Hepatocyte (in vitro differentiated cells): ENCODE data around the gene CREBBP. TPM values are rescaled to one million over a fixed set of nuclear protein-coding genes. Genes with fewer than 3 reads are reported as not detected.
"Not testable (repeated sequence)": the region's sequence is repeated elsewhere in the genome, so short reads cannot be mapped to it uniquely, and the experiment has no call there.

ENCODE experiments used
- DNase-seq: peaks from one replicate; pipeline ENCODE4 v3.0.0-alpha.2; 2016; ENCODE audit warnings: low spot score
- H2AFZ ChIP-seq: fragments of 200-600 bp; sonication (generic); 2 replicates; pipeline ENCODE4 v1.6.0; 2016; ENCODE audit warnings: antibody characterized with exemption, mild to moderate bottlenecking
- H3K27ac ChIP-seq: fragments of 200-600 bp; sonication (generic); 2 replicates; pipeline ENCODE4 v1.5.1; 2016; ENCODE audit warnings: mild to moderate bottlenecking
- H3K27me3 ChIP-seq: fragments of 200-600 bp; sonication (generic); 2 replicates; pipeline ENCODE4 v1.6.1; 2016
- H3K36me3 ChIP-seq: fragments of 200-600 bp; sonication (generic); replicated peaks from 2 replicates; pipeline ENCODE4 v1.5.1; 2016; ENCODE audit warnings: low read depth; ENCODE audit not compliant: insufficient read depth
- H3K4me1 ChIP-seq: fragments of 200-600 bp; sonication (generic); 2 replicates; pipeline ENCODE4 v1.5.1; 2016; ENCODE audit warnings: mild to moderate bottlenecking, moderate library complexity; ENCODE audit not compliant: insufficient read depth
- H3K4me2 ChIP-seq: fragments of 200-600 bp; sonication (generic); 2 replicates; pipeline ENCODE4 v1.6.0; 2016
- H3K4me3 ChIP-seq: fragments of 200-600 bp; sonication (generic); 2 replicates; pipeline ENCODE4 v1.5.1; 2016; ENCODE audit warnings: mild to moderate bottlenecking
- H3K79me2 ChIP-seq: fragments of 200-600 bp; sonication (generic); 2 replicates; pipeline ENCODE4 v1.6.0; 2017; ENCODE audit warnings: mild to moderate bottlenecking
- H3K9me2 ChIP-seq: fragments of 200-600 bp; sonication (generic); replicated peaks from 2 replicates; pipeline ENCODE4 v1.6.0; 2017; ENCODE audit warnings: mild to moderate bottlenecking; ENCODE audit not compliant: insufficient read depth
- H3K9me3 ChIP-seq: fragments of 200-600 bp; sonication (generic); 2 replicates; pipeline ENCODE4 v1.5.1; 2016; ENCODE audit warnings: low read depth, mild to moderate bottlenecking
- H4K20me1 ChIP-seq: fragments of 200-600 bp; sonication (generic); 2 replicates; pipeline ENCODE4 v1.6.0; 2016; ENCODE audit warnings: mild to moderate bottlenecking; ENCODE audit not compliant: insufficient read depth, poor library complexity, severe bottlenecking
- CTCF ChIP-seq: fragments of 200-600 bp; sonication (generic); IDR thresholded peaks from 2 replicates; pipeline ENCODE4 v1.5.1; 2016; ENCODE audit warnings: antibody characterized with exemption, mild to moderate bottlenecking; ENCODE audit not compliant: poor library complexity
- EZH2 ChIP-seq: fragments of 200-600 bp; sonication (generic); IDR thresholded peaks from 2 replicates; pipeline ENCODE4 v1.6.1; 2016; ENCODE audit warnings: antibody characterized with exemption, mild to moderate bottlenecking, borderline replicate concordance
- EZH2phosphoT487 ChIP-seq: fragments of 200-600 bp; sonication (generic); IDR thresholded peaks from one replicate; pipeline ENCODE4 v1.6.1; 2018; ENCODE audit warnings: antibody characterized with exemption, mild to moderate bottlenecking, low read depth, moderate library complexity; ENCODE audit not compliant: unreplicated experiment, severe bottlenecking
- WGBS: methylation state at CpG from one replicate; pipeline ENCODE4 v1.1.6; 2016; ENCODE audit warnings: low lambda C conversion rate; ENCODE audit errors: missing lambda C conversion rate; 5-methylcytosine and 5-hydroxymethylcytosine counted together
- polyA plus RNA-seq: library from polyadenylated mRNA; unstranded; fragments of >200 nt; fragmentation: Nextera tagmentation; extraction: Ambion mirVana; gene quantifications from 2 replicates; pipeline ENCODE4 v1.2.1, GENCODE V29; 2016
- total RNA-seq: library from RNA; depleted of rRNA; stranded (reverse); fragments of >200 nt; gene quantifications from 2 replicates; pipeline ENCODE4 v1.2.3, GENCODE V29; 2014

CREBBP gene
- total and polyA plus RNA-seq, 2 experiments from 2014 or later: 18.9 to 31.5 TPM

GRCh38 chr16:3890091-3890490 is 9.6 kb upstream of the CREBBP start:
- Histone ChIP-seq H3K4me2 (no peak overlapping the region), H3K9me3 (no peaks in the 10 kb centered on the region), H3K9me2 (no peaks in the 10 kb centered on the region), H3K27ac (no peak overlapping the region), H3K36me3 (no peaks in the 10 kb centered on the region), H2AFZ (no peak overlapping the region), H3K27me3 (no peaks in the 10 kb centered on the region), H4K20me1 (no peaks in the 10 kb centered on the region), H3K79me2 (no peaks in the 10 kb centered on the region), H3K4me3 (no peak overlapping the region), H3K4me1 (no peaks in the 10 kb centered on the region)
- TF ChIP-seq EZH2: no peak
- no peak for TF ChIP-seq EZH2phosphoT487
- TF ChIP-seq CTCF: no peak
- DNase-seq: no peak
- 92% methylated on average over 10 of the region's 10 CpGs for WGBS

GRCh38 chr16:3889059-3889458 is 8.5 kb upstream of the CREBBP start:
- H3K27ac ChIP-seq: no peak overlapping the region
- H3K4me1 ChIP-seq: no peaks in the 10 kb centered on the region
- 88% methylated on average over 3 of the region's 4 CpGs for WGBS
- H3K9me2 ChIP-seq: no peaks in the 10 kb centered on the region
- no peaks in the 10 kb centered on the region for H3K79me2 ChIP-seq
- no peaks in the 10 kb centered on the region for H3K9me3 ChIP-seq
- H2AFZ ChIP-seq: no peak overlapping the region
- no peak for TF ChIP-seq EZH2
- no peak for TF ChIP-seq EZH2phosphoT487
- TF ChIP-seq CTCF: no peak
- no peaks in the 10 kb centered on the region for H3K27me3 ChIP-seq
- no peaks in the 10 kb centered on the region for H3K36me3 ChIP-seq
- no peak overlapping the region for H3K4me3 ChIP-seq
- no peaks in the 10 kb centered on the region for H4K20me1 ChIP-seq
- DNase-seq: no peak
- H3K4me2 ChIP-seq: no peak overlapping the region

GRCh38 chr16:3885999-3886398 is 5.5 kb upstream of the CREBBP start:
- not testable (repeated sequence) for H3K4me3 ChIP-seq, H3K9me2 ChIP-seq, H3K27me3 ChIP-seq, H3K36me3 ChIP-seq, H3K27ac ChIP-seq, DNase-seq, H2AFZ ChIP-seq, H3K9me3 ChIP-seq, H3K4me2 ChIP-seq, H4K20me1 ChIP-seq, H3K4me1 ChIP-seq, H3K79me2 ChIP-seq
- 89% methylated on average over 5 of the region's 5 CpGs for WGBS

- peaks cover 5% of the 10 kb centered on the region for H3K4me1 ChIP-seq
- no peak overlapping the region for H3K27ac ChIP-seq
- H3K4me3 ChIP-seq: no peak overlapping the region
- no peaks in the 10 kb centered on the region for H3K9me3 ChIP-seq
- 68% methylated on average over 6 of the region's 6 CpGs for WGBS
- no peak for TF ChIP-seq CTCF
- no peak for TF ChIP-seq EZH2phosphoT487
- TF ChIP-seq EZH2: no peak
- no peaks in the 10 kb centered on the region for H3K9me2 ChIP-seq
- H3K79me2 ChIP-seq: peaks cover 9% of the 10 kb centered on the region
- H3K4me2 ChIP-seq: no peak overlapping the region
- DNase-seq: no peak
- H4K20me1 ChIP-seq: peaks cover 4% of the 10 kb centered on the region
- no peak overlapping the region for H2AFZ ChIP-seq
- H3K27me3 ChIP-seq: no peaks in the 10 kb centered on the region
- H3K36me3 ChIP-seq: no peaks in the 10 kb centered on the region
Observed at GRCh38 chr16:3884398-3884797, 3.9 kb upstream of the CREBBP start.
